Activated gamma-delta T cell (primary cell): ENCODE measurements around the gene TAF4.
"Not testable (repeated sequence)": the region's sequence is repeated elsewhere in the genome, so short reads cannot be mapped to it uniquely, and the experiment has no call there.

ENCODE experiments used
- DNase-seq: peaks from one replicate; lab custom pipeline; 2025; lab: John Stamatoyannopoulos, UW

Gene TAF4

GRCh38 chr20:62055862-62056115 lies 9.9 kb downstream of the TAF4 start:
- DNase-seq: not testable (repeated sequence)

DNA sequence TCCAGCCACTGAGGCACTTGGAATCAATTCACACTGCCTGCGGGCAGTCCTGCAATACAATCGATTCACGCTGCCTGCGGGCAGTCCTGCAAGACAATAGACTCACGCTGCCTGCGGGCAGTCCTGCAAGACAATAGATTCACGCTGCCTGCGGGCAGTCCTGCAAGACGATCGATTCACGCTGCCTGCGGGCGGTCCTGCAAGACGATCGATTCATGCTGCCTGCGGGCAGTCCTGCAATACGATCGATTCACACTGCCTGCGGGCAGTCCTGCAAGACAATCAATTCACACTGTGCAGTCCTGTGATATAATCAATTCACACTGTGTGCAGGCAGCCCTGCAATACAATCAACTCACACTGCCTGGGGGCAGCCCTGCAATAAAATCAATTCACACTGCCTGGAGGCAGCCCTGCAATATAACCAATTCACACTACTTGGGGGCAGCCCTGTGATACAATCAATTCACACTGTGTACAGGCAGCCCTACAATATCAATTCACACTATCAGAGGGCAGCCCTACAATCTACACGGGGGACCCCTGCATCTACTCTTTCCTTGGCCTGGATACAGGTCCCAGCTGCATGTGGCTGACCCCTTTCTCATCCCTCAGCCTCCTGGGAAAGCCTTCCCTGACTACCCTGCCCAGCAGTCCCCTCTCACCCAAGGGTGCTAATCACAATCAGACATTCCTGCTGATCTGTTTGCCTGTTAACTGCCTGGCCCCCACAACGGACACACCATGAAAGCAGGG lies 10.4 kb downstream of the TAF4 start:
- DNase-seq: no peak

DNA sequence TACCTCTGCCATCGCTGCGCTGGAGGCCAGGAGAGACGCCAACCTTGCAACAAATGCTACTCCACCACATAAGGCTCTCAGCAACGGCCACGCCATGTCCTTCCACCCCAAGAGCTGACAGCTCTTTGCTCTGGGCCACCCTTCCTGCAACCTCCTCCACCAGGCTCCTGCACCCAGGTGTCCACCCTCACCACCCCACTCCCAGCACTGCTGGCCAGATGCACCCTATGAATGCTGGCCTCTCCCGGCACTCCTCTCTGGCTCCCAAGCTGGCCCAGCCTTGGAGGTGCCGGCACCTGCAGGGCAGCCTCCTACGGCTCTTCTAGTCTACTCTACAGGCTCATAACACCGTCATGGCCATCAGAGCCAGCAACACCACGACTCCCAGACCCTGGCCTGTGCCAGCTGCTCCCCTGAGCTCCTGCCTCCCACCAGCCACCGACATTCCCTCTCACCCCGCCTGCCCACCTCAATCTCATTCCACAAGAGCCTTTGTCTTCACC lies 11.2 kb downstream of the TAF4 start:
- DNase-seq: no peak

DNA sequence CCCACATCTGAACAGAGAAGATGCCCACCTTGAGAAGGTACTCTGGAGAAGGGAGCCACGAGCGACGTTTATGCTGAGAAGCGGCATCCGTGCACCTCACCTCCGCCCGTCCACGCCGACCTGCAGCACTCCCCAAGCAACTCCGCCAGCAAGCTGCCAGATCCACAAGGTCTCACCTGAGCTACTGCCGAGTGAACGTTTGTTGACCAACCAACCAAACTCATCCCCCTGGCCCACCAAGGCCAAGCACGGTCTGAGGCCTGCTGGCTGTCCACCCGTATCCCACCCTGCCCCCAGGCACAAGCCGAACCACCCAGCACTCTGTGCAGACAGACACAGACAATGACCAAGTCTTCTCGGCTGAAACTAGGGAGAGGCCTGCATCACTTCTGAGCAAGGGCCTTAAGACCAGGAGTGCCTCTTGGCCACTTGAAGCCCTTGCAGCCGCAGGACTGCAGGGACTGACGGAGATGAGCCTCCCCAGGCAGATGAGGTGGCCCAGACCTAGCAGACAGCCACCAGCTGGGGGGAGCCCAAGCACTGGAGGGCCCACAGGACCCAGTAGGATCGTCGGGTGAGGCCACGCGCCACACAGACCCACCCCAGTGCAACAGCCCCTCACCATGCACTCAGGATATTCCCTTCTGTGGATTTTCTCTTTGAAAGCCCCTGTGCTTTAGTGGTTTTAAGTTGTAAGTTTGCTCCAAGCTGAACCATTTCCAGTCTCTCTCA lies 12.1 kb downstream of the TAF4 start:
- DNase-seq: no peak

GRCh38 chr20:62052842-62053464 lies 12.7 kb downstream of the TAF4 start:
- no peak for DNase-seq

DNA sequence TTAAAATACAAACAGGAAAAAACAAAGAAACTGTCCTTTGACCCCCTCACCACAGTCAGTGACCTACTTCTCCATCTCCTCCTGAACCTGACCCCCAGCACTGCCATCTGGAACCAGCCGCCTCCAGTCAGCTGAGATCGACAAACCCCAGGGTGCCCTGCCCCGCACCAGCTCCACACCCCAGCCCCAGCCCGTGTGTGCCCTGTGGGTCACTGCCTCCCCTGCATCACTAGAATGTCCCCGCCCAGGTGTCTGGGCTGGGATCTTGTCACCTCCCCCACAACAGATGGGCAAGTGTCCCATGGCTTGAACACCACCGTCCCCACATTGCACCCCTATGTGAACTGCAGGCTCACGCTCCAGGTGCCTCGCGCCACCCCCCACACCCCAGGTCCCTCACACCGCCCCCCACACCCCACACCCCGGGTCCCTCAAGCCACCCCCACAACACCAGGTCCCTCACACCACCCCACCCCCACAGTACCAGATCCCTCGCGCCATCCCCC lies 13.3 kb downstream of the TAF4 start:
- DNase-seq: no peak

DNA sequence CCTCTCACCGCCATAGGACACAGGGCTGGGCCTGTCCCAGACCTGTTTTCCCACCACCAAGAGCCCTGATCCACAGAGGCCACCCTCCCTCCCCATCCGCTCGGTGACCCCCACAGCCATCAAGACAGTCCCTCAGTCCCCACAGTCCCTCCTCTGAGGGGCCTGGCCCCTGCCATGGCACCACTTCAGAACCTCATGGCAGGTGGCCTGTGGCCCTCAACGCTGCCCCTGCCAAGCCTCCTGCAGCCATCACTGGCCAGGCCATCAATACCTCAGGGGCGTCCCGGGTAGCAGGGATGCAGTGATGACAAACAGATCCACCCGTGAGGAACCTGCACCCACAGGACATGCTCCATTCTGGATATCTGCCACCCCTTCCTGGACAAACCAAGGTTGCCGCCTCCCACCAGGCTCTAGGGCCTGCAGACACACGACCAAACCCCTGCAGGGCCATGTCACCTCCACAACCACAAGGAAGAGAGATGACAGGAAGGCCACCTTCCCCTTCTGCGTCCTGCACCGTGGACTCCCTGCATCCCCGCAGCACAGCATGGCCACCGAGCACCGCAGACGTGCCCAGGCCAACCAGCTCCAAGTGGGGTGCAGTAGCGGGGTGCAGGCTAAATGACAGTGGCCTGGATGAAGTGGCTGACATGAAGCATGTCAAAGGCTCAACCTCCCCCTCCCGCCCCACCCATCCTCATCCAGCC lies 14.0 kb downstream of the TAF4 start:
- DNase-seq: no peak

DNA sequence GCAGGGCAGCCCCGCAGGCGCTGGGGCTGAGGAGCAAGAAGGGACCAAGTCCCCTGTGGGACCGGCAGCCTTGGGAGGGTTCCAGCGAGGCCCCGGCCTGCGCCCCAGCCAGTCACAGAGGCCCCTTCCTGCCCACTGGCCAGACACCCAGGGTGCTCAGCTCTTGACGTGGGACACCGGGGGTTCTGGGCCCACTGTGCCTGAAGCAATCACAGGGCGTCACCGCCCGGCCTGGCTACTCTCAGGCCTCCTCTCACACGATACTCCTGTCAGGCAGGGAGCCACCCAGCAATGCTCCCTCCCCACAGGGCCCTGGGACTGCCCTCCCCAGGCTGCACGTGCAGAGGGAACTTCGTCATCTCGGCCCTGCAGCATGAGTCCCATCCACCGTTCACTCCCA lies 14.5 kb downstream of the TAF4 start:
- DNase-seq: no peak

DNA sequence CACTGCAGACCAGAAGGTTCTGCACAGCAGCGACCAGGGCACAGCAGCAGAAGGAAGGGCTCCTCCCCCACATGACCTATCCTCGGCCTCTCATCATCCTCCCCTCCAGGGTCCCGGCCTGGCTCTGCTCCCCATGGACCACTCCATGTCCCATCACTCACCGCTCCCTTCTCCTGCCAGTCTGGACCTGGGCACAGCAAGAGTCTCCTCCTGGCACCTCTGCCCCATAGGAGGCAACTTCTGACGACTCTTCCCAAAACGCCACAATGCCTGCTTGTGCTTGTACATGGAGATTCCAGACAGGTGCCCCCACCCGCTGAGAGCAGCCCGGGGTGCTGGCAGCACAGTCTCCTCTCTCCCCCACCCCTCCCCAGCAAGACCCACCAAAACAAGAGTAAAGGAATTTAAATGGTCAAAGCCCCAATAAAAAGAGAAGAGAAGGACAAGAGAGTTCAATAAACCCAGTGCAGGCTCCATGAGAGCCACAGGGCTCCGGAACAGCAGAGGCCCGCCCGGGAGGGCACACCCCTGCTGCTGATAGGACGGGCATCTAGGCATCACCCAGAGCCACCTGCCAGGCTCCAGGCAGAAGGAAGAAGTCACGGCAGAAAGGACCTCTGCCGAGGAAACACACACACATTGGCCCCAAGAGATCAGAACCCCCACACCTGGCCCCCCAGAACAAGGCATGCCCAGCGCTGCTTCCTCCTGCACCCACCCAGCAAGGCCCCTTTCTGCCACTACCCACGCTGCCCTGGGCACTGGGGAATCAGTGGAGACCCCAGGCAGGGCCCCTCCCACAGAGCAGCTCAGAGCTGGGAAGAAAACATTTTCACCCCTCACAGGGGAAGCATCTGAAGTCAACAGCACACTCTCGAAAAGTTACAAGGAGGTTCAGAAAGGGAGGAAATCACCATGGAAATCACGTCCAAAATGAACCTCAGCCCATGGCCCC lies 15.2 kb downstream of the TAF4 start:
- no peak for DNase-seq

GRCh38 chr20:62049342-62050165 lies 16.1 kb downstream of the TAF4 start:
- DNase-seq: no peak

DNA sequence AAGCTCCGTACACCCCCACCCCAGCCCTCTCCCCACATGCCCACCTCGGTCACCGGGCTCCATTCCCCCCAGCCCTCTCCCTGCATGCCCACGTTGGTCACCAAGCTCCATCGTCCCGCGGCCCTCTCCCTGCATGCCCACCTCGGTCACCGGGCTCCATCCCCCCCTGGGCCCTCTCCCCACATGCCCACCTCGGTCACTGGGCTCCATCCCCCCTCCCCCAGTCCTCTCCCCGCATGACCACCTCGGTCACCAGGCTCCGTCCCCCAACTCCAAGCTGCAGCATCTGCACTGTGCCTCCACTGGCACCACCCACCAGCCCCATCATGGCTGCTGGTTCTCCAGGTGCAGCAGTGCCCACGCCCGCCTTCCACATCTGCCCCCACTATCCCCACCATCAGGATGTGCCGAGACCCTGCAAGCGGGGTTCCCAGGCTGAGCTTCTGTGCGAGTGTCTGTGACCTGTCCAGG lies 16.8 kb downstream of the TAF4 start:
- no peak for DNase-seq

- no peak for DNase-seq
Measured at GRCh38 chr20:62048346-62048761, 17.3 kb downstream of the TAF4 start.

GRCh38 chr20:62047666-62048345 lies 17.9 kb downstream of the TAF4 start:
- no peak for DNase-seq

DNA sequence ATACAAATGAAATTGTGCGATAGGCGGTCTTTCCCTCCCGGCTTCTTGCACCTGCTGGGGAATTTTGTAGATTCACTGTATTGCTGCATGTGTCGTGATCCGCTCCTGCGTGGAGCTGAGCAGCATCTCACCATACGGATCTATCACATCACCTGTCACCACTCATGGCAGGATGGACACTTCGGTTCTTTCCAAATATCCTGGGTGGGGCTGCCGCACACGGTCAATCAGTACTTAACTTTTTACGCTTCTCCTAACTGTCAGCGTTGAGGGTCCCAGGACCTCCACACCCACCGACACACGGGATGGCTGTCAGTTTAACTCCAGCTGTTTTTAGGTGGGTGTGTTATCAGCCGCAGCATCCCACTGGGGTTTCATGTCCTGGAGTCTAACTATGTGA lies 19.2 kb downstream of the TAF4 start:
- no peak for DNase-seq

GRCh38 chr20:62045529-62046285 lies 20.0 kb downstream of the TAF4 start:
- no peak for DNase-seq

GRCh38 chr20:62045118-62045517 lies 20.6 kb downstream of the TAF4 start:
- DNase-seq: no peak

DNA sequence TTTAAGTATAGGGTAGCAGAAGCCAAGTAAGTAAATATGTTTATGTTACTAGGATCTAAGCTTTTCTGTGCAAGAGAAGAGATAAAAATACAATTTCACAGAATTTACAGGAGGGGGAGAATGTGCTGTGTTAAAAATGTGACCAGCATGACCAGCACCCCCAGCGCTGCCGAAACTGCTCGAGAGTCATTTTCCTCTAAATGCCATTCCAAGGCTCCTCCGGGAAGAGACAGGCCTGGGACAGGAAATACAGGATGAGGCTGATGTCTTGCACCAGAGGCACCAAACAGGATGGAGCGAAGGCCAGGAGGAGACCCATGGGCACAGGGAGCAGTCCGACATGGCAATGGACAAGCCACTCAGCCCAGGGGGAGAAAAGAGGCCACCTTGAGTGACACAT lies 21.1 kb downstream of the TAF4 start:
- DNase-seq: no peak

- no peak for DNase-seq
Measured at GRCh38 chr20:62043131-62043914, 22.4 kb downstream of the TAF4 start.
